Measurements from ENCODE around the gene HIP1R.
A peak's percentile ranks its signal among the peaks of the same experiment; 100 is the strongest.

Gene HIP1R

DNA sequence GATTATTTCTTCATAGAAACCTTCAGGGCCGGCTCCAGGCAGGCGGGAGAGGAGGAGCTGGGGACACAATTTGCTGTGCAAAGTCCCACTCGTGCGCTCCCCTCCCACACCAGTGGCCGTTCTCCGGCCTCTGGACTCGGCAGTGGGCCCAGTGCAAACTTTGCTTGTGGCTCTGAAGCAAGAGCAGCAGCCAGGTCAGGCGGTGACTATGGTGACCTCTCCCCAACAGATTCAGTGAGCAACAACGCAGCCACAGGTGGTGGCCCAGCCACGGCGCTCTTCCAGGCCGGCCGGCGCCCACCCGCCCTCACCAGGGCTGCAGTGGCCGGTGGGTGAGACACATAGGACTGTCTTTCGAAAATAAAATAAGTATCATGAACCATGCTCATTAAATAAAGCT, 31.1 kb downstream of the HIP1R start:
- no peak overlapping the region for H3K4me3 ChIP-seq (ENCODE audit: low read depth, low read length)
- DNase-seq (ENCODE audit: low read depth) = no peak
- TF ChIP-seq, protein P1, sequence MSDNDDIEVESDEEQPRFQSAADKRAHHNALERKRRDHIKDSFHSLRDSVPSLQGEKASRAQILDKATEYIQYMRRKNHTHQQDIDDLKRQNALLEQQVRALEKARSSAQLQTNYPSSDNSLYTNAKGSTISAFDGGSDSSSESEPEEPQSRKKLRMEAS (IDR thresholded peaks at IDR 0.05; ENCODE audit: low read depth, low read length) = no peak
- TF ChIP-seq, protein P2, sequence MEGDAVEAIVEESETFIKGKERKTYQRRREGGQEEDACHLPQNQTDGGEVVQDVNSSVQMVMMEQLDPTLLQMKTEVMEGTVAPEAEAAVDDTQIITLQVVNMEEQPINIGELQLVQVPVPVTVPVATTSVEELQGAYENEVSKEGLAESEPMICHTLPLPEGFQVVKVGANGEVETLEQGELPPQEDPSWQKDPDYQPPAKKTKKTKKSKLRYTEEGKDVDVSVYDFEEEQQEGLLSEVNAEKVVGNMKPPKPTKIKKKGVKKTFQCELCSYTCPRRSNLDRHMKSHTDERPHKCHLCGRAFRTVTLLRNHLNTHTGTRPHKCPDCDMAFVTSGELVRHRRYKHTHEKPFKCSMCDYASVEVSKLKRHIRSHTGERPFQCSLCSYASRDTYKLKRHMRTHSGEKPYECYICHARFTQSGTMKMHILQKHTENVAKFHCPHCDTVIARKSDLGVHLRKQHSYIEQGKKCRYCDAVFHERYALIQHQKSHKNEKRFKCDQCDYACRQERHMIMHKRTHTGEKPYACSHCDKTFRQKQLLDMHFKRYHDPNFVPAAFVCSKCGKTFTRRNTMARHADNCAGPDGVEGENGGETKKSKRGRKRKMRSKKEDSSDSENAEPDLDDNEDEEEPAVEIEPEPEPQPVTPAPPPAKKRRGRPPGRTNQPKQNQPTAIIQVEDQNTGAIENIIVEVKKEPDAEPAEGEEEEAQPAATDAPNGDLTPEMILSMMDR (IDR thresholded peaks at IDR 0.05; ENCODE audit: low read depth, low read length) = no peak
- TF ChIP-seq MYC (IDR thresholded peaks at IDR 0.05; ENCODE audit: low read depth, low read length) = no peak
- TF ChIP-seq POLR2A (IDR thresholded peaks at IDR 0.05; ENCODE audit: extremely low read depth, insufficient read length) = no peak

DNA sequence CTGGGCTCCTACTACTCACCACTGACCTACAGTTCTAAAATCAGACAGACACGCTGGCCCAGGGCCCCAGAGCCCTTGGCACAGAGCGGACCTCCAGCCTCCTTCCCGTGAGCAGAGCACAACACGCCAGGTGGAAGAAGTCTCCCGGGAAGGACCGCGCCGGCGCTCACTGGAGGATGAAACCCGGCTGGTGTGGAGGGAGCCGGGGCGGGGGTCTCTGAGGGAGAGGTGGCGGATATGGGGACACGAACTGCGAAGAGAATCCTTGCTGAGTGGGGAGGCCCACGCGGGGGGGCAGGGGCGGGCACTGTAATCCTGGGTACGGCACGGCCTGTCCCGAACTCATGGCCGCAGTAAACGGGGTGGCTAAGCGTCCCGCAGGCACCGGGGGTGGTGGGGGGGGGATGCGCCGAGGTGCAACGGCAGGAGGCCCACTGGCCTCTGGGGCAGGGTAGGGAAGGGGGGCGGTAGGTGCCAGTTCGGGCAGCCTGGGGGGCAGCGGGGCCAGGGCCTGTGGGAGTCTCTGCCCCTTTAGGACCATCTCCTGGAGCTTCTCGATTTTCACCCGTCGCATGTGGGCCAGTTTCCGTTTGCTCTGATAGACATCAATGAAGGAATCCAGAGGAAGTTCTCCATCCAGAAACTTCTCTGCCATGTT, 31.8 kb downstream of the HIP1R start:
- DNase-seq (ENCODE audit: low read depth) = no peak
- TF ChIP-seq, protein P2 (IDR thresholded peaks at IDR 0.05; ENCODE audit: low read depth, low read length) = no peak
- TF ChIP-seq POLR2A (IDR thresholded peaks at IDR 0.05; ENCODE audit: extremely low read depth, insufficient read length) (no peak), MYC (IDR thresholded peaks at IDR 0.05; ENCODE audit: low read depth, low read length) (no peak)
- TF ChIP-seq, protein P1 (IDR thresholded peaks at IDR 0.05; ENCODE audit: low read depth, low read length) = no peak
- no peak overlapping the region for H3K4me3 ChIP-seq (ENCODE audit: low read depth, low read length)

DNA sequence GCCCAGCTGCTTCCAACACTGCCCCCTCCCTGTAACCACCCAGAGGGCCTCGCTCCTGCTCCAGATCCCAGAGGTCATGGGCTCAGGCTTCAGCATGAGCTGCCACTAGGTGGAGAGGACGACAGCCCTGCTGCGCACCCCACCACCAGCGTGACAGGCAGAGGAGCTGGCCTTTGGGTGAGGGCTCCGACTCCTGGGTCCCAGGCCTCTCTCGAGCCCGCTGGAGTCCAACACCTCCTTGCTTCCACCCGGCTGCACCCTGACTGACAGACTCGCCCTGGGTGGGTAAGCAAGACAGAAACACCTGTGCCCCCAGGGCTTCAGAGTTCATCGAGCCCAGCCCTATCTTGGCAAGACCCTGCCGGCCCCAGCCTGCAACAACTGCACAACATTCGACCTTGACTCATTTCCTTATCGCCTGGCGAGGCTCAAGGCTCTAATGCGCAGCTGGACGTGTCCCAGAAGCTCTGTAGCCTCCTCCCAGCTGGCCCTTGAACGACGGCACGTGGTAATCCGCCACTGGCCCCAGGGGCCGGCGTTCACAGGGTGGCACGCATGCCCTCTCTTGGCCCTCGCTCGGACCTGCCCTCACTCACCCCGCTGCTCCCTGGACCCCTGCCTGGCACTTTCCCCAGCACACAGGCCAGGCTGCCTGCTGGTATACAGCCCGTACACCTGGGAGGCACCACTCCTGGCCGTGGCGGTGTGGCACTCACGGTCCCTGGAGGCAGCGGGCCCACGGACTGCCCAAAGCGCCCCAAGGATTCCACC, 32.6 kb downstream of the HIP1R start:
- DNase-seq (ENCODE audit: low read depth) = peak; percentile 54
- no peak for TF ChIP-seq MYC (IDR thresholded peaks at IDR 0.05; ENCODE audit: low read depth, low read length)
- TF ChIP-seq, protein P2 (IDR thresholded peaks at IDR 0.05; ENCODE audit: low read depth, low read length) = peak; percentile 32
- no peak overlapping the region for H3K4me3 ChIP-seq (ENCODE audit: low read depth, low read length)

DNA sequence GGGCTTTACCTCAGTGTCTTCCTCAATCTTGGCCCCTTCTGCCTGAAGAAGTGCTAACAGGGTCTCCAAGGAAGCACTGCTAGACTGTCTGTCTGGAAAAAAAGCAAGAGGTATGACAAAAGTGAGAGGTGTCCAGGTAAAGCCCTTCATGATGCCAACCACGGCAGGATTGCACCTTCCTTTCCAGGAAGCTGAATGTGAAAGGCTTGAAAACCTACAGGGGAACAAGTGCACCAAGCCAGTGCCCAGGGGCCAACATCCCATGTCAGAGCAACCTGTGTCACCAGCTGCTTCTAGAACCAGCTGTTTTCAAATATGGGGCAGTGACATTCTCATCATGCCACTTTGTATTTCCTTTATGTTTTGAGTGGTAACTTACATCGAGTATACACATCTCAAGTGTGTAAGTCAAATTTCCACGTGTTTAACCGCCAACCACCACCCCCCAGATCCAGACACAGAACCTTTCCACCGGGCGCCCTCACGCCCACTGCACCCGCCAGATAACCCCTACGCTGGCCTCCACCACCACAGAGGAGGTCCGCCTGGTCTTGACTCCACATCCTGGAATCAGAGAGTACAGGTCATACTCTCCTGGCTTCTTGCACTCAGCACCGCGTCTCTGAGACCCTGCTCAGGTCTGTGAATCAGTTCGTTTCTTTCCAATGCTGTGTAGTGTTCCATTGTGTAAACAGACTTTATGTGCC, 33.4 kb downstream of the HIP1R start:
- TF ChIP-seq, protein P2 (IDR thresholded peaks at IDR 0.05; ENCODE audit: low read depth, low read length) = no peak
- TF ChIP-seq MYC (IDR thresholded peaks at IDR 0.05; ENCODE audit: low read depth, low read length) = no peak
- TF ChIP-seq, protein P1 (IDR thresholded peaks at IDR 0.05; ENCODE audit: low read depth, low read length) = no peak
- no peak for TF ChIP-seq POLR2A (IDR thresholded peaks at IDR 0.05; ENCODE audit: extremely low read depth, insufficient read length)
- no peak overlapping the region for H3K4me3 ChIP-seq (ENCODE audit: low read depth, low read length)
- no peak for DNase-seq (ENCODE audit: low read depth)

DNA sequence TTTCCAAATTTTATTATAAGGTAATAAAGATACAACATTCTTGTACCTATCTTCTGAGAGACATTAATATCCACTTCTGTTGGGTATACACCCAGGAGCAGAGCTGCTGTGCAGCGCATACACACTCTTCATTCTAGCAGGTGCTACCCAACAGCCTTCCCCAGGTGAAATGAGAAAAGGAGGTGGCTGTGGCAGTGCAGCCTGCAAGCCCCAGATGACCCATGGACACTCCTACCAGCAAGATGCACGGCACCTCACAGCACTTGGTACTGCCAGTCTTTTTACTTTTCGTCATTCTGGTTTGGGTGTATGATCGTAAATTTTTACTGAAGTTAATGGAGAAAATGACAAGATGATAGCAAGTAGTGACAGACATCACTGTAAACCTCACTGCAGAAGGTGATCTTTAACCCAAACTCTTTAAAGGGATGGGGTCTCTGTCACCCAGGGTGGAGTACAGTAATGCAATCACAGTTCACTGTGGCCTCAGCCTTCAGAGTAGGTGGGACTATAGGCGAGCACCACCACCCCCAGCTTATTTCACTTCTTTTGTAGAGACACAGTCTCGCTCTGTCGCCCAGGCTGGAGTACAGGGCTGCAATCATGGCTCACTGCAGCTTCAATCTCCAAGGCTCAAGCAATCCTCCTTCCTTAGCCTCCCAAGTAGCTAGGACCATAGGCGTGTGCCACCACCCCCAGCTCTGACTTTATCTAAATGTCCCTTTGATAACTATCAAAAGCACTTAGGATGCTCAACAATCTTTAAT, 34.1 kb downstream of the HIP1R start:
- H3K4me3 ChIP-seq (ENCODE audit: low read depth, low read length) = no peak overlapping the region
- TF ChIP-seq, protein P2 (IDR thresholded peaks at IDR 0.05; ENCODE audit: low read depth, low read length) = no peak
- TF ChIP-seq MYC (IDR thresholded peaks at IDR 0.05; ENCODE audit: low read depth, low read length) (no peak), POLR2A (IDR thresholded peaks at IDR 0.05; ENCODE audit: extremely low read depth, insufficient read length) (no peak)
- TF ChIP-seq, protein P1 (IDR thresholded peaks at IDR 0.05; ENCODE audit: low read depth, low read length) = no peak
- DNase-seq (ENCODE audit: low read depth) = no peak
